Kidney tubule cell (primary cell): Measurements from ENCODE around the gene SLC13A5.
"Not testable (repeated sequence)": the region's sequence is repeated elsewhere in the genome, so short reads cannot be mapped to it uniquely, and the experiment has no call there.

ENCODE experiments used
- DNase-seq: peaks from one replicate; pipeline ENCODE4 v3.0.0-alpha.2; 2018; ENCODE audit warnings: low spot score

The SLC13A5 gene

DNA sequence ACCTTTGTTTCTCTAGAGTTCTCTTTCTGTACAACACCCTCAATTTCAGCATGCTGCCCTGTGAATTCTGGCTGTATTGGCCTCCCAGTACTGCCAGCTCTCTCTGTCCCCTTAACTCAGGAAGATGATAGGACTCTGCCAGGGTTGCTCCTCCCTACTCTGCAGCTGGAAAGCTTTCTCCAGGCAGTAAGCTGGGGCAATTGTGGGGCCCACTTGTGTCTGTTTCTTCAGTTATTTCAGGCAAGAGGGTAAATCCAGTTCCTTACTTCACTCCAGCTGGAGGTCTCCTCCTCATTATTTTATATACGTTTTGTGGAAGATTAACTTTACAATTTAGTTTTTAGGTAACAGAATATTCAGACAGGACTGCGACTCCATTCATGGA, 51.7 kb downstream of the SLC13A5 start:
- no peak for DNase-seq

DNA sequence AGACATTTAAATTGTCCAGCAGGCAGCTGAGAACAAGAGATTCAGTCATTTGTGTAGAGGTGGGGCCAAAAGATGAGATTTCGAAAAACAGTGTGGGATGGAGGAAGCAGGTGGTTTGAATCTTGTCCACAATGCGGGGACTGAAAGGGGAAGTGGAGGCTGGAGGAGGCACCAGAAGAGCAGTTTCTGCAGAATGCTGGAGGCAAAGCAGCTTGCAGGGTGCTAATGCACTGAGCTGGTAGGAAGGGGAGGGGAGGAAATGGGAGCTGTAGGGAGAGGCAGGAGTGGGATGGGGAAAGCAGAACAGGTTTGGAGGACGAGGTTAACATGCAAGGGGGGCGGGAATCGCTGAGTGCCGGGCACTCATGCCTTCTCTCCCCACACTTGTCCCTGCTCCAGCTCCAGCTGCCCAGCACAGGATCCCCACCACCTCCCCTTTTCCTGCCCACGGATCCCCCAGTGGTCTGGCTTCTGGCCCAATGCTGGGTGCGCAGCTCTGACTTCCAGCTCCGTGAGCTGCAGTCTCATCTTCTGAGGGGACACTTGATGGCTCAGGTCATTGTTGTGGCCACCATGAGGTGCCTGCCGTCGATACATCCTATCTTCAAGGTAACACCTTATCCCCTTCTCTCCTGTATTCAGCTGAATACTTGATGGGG, 52.2 kb downstream of the SLC13A5 start:
- no peak for DNase-seq

DNA sequence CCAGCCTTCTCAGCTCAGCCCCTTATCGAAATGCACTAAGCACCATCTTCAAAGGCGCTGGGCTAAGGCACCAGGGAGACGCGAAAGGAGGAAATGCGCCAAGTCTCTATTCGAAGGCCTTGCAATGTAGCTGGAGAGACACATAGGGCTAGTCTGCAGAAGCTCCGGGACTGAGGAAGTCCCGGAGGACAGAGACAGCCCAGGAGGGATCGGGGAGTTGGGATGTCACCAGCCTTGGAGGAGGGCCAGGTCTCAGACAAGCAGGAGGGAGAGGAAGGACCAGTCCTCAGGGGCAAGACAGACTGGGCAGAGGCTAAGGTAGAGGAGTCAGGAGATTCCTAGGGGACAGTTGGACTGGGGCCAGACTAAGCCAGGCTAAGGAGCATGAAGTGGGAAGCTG, 53.1 kb downstream of the SLC13A5 start:
- DNase-seq, result no peak

DNA sequence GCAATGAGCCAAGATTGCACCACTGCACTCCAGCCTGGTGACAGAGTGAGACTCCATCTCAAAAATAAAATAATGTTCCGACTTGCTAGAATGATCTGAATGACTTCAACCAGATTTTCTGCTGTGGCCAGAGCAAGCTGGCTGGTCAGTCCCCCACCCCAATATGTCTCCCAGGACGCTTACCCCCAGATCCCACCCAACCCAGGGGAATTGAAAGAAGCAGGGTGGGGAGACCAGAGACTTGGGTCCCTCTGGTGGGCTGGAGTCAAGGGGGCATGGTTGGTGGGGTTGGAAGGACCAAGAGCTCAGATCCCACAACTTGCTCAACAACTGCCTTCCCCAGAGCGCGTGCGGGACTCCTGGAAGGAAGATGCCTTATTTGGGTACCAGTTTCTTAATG, 54.8 kb downstream of the SLC13A5 start:
- DNase-seq, result not testable (repeated sequence)

DNA sequence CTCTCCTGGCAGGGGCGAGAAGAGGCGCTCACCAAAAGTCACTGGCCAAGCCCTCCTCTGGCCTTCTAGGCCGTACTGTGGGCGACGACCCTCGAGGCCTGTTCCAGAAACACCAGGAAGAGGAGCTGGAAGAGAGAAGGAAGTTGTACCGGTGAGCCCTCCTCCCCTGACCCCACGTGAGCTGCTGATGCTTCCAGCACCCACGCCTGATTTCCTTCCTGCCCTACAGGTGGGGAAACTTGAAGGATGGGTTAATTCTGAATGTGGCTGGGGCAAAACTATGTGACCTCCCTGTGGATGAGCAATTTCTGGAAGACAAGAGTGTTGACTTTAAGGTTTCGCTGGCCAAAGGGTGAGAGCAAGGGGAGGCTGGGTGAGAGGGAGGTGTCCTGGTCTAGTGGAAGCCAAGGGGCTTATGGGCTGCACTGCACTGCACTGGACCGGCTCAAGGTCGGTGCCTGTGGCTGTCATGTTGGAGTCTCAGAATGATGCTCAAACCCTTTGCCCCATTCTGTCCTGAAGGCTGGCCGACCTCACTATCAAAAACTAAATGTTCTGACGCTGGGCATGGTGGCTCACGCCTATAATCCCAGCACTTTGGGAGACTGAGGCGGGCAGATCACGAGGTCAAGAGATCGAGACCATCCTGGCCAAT, 55.4 kb downstream of the SLC13A5 start:
- no peak for DNase-seq

DNA sequence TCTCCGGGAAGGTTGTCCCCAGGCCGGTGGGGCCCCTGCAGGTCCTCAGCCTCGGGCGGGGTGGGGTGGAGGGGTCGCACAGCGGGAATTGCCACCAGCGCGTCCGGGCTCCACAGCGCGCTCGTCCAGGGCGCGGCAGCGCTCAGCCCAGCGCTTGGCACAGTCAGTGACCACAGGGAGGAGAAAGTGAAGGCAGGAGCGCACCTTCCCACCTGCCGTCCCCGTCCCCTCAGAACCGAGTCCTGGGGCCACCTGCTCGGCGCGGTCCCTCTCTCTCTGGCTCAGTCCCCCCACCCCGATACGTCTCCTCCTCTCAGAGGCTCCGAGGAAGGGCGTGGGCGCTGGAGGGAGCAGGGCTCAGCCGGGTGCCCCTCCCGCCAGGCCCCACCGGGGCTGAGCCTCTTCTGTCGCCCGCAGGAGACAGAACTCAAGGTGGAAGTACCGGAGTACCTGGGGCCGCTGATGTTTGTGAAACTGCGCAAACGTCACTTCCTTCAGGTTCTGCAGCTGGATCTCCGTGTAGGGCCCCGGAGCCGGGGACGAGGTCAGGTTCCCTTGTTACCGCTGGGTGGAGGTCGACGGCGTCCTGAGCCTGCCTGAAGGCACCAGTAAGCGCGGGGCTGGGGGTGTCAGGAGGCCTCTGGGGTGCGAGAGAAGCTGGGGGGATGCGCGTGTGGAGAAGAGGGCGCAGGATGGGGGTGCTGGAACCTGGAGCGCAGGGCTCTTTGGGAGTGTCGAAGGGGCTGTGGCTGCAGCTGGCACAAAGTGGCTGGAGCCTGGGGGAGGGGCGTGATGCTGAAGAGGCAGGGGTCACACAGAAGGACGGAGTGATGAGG, 56.2 kb downstream of the SLC13A5 start:
- peak; percentile 31 for DNase-seq

DNA sequence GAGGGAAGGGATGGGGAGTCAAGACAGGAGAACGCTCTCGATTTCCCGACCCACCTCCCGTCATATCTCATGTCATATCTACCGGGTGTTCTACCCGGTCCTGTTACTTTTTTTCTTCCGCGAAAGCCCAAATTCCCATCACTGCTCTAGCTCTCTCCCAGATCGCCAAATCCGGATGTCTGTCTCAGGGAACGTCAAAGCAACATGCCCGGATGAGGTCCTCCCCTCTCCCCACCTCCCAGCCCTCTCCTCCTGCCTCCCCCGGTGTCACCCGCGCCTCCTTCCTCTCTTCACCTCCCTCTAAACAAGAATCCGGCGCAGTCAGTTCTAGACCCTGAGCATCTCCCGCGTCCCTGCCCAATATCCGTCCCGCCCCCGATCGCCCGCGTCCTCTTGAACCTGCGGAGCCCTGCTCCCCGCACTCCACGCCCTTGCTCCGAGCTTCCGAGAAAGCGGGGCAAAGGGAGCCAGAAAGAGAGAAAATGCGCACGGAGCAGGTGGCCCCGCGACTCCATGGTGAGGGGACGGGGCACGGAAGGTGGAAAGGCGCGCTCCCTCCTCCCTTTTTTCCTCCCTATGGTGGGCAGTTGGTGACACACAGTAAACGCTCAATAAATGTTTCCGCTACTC, 57.3 kb downstream of the SLC13A5 start:
- not testable (repeated sequence) for DNase-seq

DNA sequence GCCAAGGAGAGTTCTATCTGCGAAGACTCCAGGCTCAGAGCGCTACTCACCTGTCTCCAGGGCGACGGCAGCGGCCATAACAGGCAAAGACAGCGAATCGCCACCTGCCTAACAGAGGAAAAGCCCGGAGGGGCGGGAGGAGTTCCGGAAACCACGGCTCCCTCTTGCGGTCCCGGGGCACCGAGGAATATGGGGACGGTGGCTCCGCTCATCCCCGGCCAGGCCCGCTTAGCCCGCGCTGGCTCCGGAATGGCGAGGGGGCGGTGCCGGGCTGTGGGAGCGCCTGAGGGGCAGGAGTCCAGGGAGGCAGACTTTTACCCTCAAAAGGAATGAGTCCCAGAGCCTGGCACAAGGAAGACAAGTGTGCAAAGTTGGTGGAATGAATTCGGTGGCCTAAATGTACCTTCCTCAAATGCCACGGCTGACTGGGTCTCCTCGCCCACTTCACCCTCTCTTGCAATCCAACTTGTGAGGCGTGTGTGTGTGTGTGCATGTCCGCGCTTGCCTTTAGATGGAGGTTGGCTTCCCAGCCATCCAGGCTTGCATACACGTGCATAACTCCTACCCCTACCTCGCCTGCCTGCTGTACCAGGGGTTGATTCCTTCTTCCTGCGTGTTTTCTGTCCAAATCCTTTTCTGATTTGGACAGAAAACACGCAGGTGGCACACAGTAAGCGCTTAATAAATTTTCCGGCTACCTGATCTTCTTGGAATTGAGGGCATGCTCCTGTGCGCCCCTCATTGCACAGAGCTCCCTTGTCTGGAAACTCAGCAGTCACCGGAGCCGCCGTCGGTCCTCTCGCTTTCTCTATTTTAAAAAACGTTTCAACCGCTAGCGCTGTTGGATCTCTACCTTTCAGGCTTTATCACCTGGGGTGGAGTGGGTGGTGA, 58.1 kb downstream of the SLC13A5 start:
- DNase-seq, result peak; percentile 80

DNA sequence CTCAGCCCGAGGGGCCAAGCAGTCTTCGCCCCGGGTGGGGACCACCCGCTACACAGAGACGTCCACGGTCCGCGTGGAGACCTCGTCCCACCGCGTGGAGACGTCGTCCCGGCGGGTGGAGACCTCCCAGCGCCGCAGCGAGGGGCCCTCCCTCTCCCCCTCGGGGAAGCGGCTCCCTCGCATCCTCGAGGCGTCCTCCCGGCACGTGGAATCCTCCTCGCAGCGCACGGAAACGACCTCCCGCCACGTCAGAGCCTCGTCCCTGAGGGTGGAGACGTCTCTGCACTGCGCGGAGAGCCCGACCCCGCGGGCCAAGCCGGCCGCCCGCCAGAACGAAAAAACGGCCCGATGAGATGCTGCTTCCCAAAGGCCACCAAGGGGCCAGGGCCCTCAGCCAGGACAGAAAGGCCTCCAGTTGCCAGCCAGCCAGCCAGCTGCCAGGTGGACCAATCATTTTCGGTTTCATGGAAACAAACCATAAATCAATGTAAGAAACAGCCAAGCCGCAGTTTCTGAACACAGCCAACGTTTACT, 61.2 kb downstream of the SLC13A5 start:
- DNase-seq, result peak; percentile 52

DNA sequence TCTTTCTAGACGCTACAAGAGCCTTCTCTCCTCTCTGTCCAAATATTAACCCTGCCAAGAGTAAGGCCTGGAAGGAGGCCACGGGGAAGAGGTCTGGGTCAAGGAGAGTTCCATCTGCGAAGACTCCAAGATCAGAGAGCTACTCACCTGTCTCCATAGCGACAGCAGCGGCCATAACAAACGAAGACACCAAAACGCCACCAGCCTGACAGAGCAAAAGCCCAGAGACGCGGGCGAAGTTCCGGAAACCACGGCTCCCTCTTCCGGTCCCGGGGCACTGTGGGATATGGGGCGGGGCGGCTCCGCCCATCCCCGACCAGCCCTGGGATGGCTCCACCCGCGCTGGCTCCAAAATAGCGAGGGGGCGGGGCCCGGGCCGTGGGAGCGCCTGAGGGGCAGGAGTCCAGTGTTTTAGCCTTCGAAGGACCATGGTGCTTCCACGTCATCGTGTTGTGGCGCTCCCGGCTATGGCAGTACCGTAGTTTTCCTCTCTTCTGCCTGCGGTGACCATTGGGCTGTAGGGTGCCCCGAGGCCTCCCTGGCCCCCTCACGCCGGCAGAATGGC, 61.7 kb downstream of the SLC13A5 start, which contains the start of the genes C17orf100 and MED31:
C17orf100 (plus strand) TSS at position 409 of the 565 bp plus-strand sequence; CDS start at position 561, 152 bp downstream.
MED31 (minus strand) TSS at position 252 of the 565 bp plus-strand sequence; CDS start at position 175, 77 bp downstream.
- DNase-seq, result peak; percentile 96

DNA sequence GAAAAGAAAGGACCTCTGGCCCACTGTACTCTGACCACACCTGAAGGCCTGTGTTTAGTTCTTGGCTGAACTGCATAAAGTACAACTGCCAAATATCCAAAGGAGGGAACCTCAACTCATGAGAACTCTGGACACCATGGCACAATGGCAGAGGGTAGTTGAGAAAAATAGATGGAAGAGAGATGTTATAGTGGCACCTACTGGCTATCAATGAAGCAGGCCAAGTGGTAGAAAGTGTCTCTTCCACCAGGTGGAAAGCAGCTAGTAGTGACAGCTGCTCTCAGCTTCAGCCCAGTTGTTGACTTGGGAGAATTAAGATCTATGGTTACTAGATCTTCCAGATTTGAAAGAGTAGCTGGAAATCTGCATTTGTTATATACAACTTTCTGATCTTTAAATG, 65.0 kb downstream of the SLC13A5 start:
- DNase-seq, result peak; percentile 35

DNA sequence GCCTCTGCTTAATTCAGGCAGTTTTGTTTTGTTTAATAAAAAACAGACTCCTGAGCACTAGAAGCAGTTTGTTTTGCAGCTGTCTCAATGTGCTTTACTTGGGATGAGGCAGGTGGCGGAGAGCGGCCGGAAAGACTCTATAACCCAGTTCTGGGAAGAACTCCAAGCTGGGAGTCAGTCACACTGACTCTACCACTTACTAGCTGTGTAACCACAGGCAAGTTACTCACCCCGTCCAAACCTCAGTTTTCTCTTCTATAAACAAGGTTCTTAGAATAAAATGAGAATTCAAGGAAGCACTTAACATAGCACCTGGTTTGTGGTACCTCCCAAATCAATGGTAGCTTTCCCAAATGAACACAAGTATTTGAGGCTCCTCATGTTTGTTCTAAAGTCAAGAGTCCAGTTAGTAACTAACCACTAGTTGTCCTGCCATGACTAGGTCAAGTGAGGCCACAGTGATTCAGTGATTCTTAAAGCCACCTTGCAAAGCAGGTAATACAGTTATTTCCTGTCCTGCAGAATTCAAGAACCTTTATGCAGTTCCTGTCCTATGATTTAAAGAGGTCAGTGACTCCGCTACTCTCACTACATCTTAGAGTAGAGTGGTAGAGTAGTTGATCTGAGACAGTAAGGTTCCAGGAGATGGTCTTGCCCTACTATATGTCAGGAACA, 69.6 kb downstream of the SLC13A5 start:
- DNase-seq, result peak; percentile 28

DNA sequence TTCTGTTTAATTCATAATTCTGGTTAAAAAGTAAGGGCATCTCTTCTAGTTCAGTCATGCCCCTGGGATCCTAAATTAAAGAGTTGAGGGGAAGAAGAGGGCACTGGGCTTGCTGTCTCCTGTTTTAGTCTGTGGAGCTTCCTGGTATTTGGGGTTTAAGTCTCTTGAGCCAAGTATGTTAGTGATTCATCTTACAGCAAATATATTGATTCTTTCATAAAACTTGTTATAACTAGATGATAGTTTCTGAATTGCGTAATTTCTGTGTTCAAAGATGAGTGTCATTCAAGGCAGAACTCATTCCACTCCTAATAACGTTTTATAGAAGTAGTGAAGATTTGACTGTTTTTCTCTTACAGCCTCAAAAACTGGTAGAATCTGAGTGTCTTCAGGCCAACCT, 70.6 kb downstream of the SLC13A5 start:
- no peak for DNase-seq

DNA sequence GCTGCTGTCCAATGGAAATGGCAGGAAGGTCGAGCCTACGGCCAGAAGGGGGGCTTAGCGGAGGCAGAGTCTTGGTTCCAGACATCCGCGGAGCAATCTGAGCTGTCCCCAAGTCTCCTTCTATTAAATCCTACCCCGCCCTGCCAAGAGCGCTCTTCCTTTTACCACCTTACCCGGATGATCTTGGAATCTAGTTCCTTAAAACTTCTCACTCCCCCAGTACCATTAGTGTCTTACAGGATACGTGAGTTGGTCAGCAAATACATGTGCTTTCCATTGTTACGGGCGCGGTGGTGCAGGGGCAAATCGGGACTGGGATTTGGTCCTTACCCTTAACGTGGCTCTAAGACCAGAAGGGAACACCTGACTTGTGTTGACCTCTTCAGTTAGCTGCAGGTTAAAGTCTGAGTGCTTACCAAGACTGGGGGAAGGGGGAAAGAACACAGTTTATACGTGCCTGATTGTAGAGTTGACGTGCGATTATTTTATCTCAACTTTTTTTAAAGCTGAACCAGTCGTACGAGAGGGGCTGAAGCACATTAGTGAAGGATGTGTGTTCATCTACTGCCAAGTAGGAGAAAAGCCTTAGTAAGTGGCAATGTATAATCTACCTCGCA, 71.8 kb downstream of the SLC13A5 start:
- no peak for DNase-seq

DNA sequence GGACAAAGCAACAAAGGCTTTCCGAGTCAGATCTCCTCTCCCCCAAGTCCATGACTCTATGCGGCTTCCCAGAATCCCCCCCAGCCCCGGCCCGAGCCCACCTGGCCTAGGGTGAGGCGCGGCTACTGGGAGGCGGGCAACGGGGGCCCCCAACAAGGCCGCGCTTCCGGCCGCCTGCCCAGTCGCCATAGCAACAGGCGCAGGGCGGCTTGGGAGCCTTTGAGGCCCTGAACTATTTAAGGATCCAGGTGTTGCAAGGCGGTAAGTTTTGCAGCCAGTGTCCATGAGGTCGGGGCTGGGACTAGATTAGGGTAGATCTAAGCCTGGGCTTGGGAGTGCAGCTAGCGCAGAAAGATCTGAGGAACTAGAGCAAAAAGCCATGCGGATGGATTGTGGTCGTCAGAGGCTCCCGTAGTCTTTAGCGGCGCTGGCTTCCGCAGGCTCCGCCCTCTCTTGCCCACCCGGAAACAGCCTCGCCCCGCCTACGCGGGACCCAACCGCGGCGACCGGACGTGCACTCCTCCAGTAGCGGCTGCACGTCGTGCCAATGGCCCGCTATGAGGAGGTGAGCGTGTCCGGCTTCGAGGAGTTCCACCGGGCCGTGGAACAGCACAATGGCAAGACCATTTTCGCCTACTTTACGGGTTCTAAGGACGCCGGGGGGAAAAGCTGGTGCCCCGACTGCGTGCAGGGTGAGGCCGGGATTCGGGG, 72.5 kb downstream of the SLC13A5 start, which contains the start of the genes KIAA0753 and TXNDC17:
KIAA0753 (minus strand) TSS at position 176 of the 711 bp plus-strand sequence. CDS start 5,608 bp downstream, outside the sequence.
TXNDC17 (plus strand) TSS at position 525 of the 711 bp plus-strand sequence; CDS start at position 548, 23 bp downstream.
- peak; percentile 94 for DNase-seq

DNA sequence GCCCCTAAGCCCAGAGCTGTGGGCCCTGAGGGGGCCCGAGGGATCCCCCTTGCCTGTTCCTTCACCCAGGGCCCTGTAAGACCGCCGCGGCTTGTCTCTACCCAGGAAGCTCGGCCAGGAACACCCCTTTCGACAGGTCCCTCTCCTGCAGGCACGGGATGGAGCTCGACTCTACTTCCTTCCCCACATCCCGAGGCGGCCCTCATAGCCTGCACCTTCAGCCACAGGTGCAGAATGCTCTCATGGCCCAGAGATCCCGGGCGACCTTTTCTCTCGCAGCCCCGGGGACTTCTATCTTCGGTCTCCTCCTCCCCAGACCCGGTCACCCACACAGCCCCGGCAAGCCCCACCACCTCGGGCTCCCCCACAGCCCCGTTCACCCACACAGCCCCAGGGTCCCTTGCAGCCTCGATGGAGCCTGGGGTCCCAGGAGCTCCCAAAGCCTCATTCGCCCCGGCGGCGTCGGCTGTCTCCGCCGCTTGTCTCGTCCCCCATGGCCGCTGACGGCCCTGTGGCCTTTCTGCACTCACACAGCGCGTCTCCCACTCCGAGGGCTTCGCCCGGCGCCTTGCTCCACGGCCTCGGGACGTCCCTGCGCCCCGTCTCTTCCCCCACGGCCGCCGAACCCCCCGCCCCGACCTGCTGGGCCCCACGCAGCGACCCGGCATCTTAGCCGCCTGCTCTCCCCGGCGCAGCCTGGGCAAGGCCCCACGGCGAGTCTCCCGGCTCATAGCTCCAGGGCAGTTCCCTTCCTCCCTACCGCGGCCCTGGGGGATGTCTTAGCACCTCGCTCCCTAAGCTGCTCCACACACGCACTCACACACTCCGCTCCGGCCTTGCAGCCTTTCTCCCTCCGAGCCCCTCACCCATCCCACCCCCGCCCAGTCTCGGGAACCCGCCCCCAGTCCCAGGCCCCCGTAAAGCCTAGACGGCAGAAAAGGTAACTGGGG, 73.3 kb downstream of the SLC13A5 start:
- peak; percentile 51 for DNase-seq

DNA sequence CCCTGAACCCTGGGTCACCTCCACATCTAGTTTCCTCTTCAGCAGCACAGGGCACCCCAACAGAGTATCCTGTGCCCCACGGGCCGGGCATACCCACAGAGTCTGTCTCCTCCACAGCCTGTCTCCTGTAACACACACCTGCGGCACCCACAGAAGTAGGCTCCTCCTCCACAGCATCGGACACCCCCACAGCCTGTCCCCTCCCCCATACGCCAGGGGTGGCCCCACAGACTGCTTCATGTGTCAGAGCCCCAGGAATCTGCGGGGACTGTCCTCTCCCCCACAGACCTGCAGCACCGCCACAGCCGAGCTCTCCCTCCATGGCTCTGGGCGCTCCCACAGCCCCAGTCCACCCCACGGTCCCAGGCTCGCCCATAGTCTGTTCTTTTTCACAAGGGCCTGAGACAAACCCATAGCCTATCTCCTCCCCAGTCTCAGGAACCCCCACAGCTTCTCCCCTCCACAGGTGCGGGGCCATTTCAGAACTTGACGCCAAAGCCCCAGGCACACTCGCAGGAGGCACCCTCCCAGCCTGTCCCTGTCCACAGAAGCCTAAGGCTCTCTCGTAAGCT, 74.1 kb downstream of the SLC13A5 start:
- peak; percentile 11 for DNase-seq
